Immature natural killer cell (primary cell): ENCODE measurements around the gene HBEGF. TPM values are rescaled to one million over a fixed set of nuclear protein-coding genes. Genes with fewer than 3 reads are reported as not detected.
"Not testable (repeated sequence)": the region's sequence is repeated elsewhere in the genome, so short reads cannot be mapped to it uniquely, and the experiment has no call there.

Source experiments
- DNase-seq, 3 donors: peaks; one replicate each; pipeline ENCODE4 v3.0.0; 2022; ENCODE audit warnings: mixed read lengths in 1 of 3
- H3K27ac Mint-ChIP-seq, 6 donors: one replicate each; pipeline ENCODE4 v1.8.0; 2020; ENCODE audit warnings: mixed read lengths in 6 of 6, mild to moderate bottlenecking in 5 of 6, inconsistent platforms in 4 of 6, moderate library complexity in 3 of 6
- H3K27me3 Mint-ChIP-seq, 3 donors: one replicate each; pipeline ENCODE4 v1.8.0; 2020 to 2021; ENCODE audit warnings: low read depth in 3 of 3, mild to moderate bottlenecking in 3 of 3, mixed read lengths in 3 of 3, moderate library complexity in 3 of 3, inconsistent platforms in 1 of 3
- H3K36me3 Mint-ChIP-seq, 3 donors: one replicate each; pipeline ENCODE4 v1.8.0; 2020; ENCODE audit warnings: mixed read lengths in 3 of 3, inconsistent platforms in 2 of 3, mild to moderate bottlenecking in 2 of 3
- H3K4me1 Mint-ChIP-seq, 2 donors: one replicate each; pipeline ENCODE4 v1.8.0; 2020; ENCODE audit warnings: inconsistent platforms in 2 of 2, mild to moderate bottlenecking in 2 of 2, mixed read lengths in 2 of 2, moderate library complexity in 1 of 2
- H3K4me3 Mint-ChIP-seq, 5 donors: one replicate each; pipeline ENCODE4 v1.8.0; 2020; ENCODE audit warnings: mild to moderate bottlenecking in 5 of 5, mixed read lengths in 5 of 5, inconsistent platforms in 3 of 5, moderate library complexity in 3 of 5
- H3K9me3 Mint-ChIP-seq, 6 donors: one replicate each; pipeline ENCODE4 v1.8.0; 2020; ENCODE audit warnings: mild to moderate bottlenecking in 6 of 6, mixed read lengths in 6 of 6, inconsistent platforms in 4 of 6, moderate library complexity in 3 of 6
- polyA plus RNA-seq, 3 donors: library from polyadenylated mRNA; unstranded; fragments of 300-500 nt; fragmentation: Illumina TruSeq; gene quantifications; one replicate each; pipeline ENCODE4 v1.2.3, GENCODE V29; 2021

HBEGF gene
- polyA plus RNA-seq, 3 donors from 2014 or later: 0.80 to 2.2 TPM; not detected in 1

GRCh38 chr5:140356853-140357725 is 10.7 kb upstream of the HBEGF start:
- no peaks in the 10 kb centered on the region for H3K9me3 Mint-ChIP-seq
- H3K4me1 Mint-ChIP-seq: peaks cover 8 to 9% of the 10 kb centered on the region in 2 donors
- peak overlapping the region in 3 of 6 donors; percentile 24 to 74 (median 57) for H3K27ac Mint-ChIP-seq

GRCh38 chr5:140355546-140355945 is 9.1 kb upstream of the HBEGF start:
- H3K27me3 Mint-ChIP-seq: peaks cover 5 to 14% (median 5%) of the 10 kb centered on the region in 3 donors
- no peaks in the 10 kb centered on the region for H3K36me3 Mint-ChIP-seq
- H3K9me3 Mint-ChIP-seq: no peaks in the 10 kb centered on the region
- H3K4me1 Mint-ChIP-seq: peaks cover 8 to 9% of the 10 kb centered on the region in 2 donors
- no peak for DNase-seq
- H3K4me3 Mint-ChIP-seq: no peak overlapping the region
- H3K27ac Mint-ChIP-seq: no peak overlapping the region

More at GRCh38 chr5:140356853-140357725, 10.7 kb upstream of the HBEGF start:
- H3K4me3 Mint-ChIP-seq: peak overlapping the region; percentile 24 to 80 (median 77)
- H3K27me3 Mint-ChIP-seq: peaks cover 2 to 6% (median 5%) of the 10 kb centered on the region in 3 donors
- no peak for DNase-seq
- no peaks in the 10 kb centered on the region for H3K36me3 Mint-ChIP-seq

- H3K27me3 Mint-ChIP-seq: peaks cover 3 to 27% (median 7%) of the 10 kb centered on the region in 3 donors
- H3K36me3 Mint-ChIP-seq: no peaks in the 10 kb centered on the region
- H3K4me3 Mint-ChIP-seq: no peak overlapping the region
- peak; percentile 61 to 69 (median 63) for DNase-seq
- peaks cover 4 to 8% of the 10 kb centered on the region in 2 donors for H3K4me1 Mint-ChIP-seq
- H3K27ac Mint-ChIP-seq: no peak overlapping the region
- no peaks in the 10 kb centered on the region for H3K9me3 Mint-ChIP-seq
Observed at GRCh38 chr5:140351609-140352334, 5.4 kb upstream of the HBEGF start.

- Mint-ChIP-seq H3K9me3 (no peaks in the 10 kb centered on the region), H3K4me3 (no peak overlapping the region), H3K27ac (no peak overlapping the region), H3K4me1 (peaks cover 8 to 16% of the 10 kb centered on the region in 2 donors), H3K36me3 (no peaks in the 10 kb centered on the region), H3K27me3 (peaks cover 3 to 28% (median 7%) of the 10 kb centered on the region in 3 donors)
- DNase-seq: no peak
Observed at GRCh38 chr5:140349244-140349643, 2.8 kb upstream of the HBEGF start.

- no peaks in the 10 kb centered on the region for H3K36me3 Mint-ChIP-seq
- peaks cover 10 to 19% of the 10 kb centered on the region in 2 donors for H3K4me1 Mint-ChIP-seq
- peak overlapping the region in 2 of 5 donors; percentile 50 to 72 for H3K4me3 Mint-ChIP-seq
- H3K27ac Mint-ChIP-seq: no peak overlapping the region
- no peaks in the 10 kb centered on the region for H3K9me3 Mint-ChIP-seq
- DNase-seq: no peak
- H3K27me3 Mint-ChIP-seq: peaks cover 3 to 28% (median 5%) of the 10 kb centered on the region in 3 donors
Observed at GRCh38 chr5:140348104-140348503, 1.7 kb upstream of the HBEGF start.

GRCh38 chr5:140347360-140347759 is 957 bp upstream of the HBEGF start:
- DNase-seq: no peak
- peak overlapping the region; percentile 72 to 82 (median 78) for H3K4me3 Mint-ChIP-seq
- H3K9me3 Mint-ChIP-seq: no peaks in the 10 kb centered on the region
- peaks cover 17 to 27% of the 10 kb centered on the region in 2 donors for H3K4me1 Mint-ChIP-seq
- H3K36me3 Mint-ChIP-seq: no peaks in the 10 kb centered on the region
- peaks cover 3 to 28% (median 5%) of the 10 kb centered on the region in 3 donors for H3K27me3 Mint-ChIP-seq
- no peak overlapping the region for H3K27ac Mint-ChIP-seq

GRCh38 chr5:140345919-140346347 is 470 bp downstream of the HBEGF start:
- no peak for DNase-seq
- Mint-ChIP-seq H3K4me3 (peak overlapping the region; percentile 71 to 83 (median 76)), H3K36me3 (no peaks in the 10 kb centered on the region), H3K4me1 (peaks cover 24 to 33% of the 10 kb centered on the region in 2 donors), H3K9me3 (no peaks in the 10 kb centered on the region), H3K27me3 (peaks cover 1 to 24% (median 5%) of the 10 kb centered on the region in 3 donors), H3K27ac (no peak overlapping the region)

- Mint-ChIP-seq H3K27ac (peak overlapping the region in 1 of 6 donors; percentile 12), H3K27me3 (peaks cover 5 to 18% (median 5%) of the 10 kb centered on the region in 3 donors), H3K4me1 (peaks cover 26 to 39% of the 10 kb centered on the region in 2 donors), H3K36me3 (no peaks in the 10 kb centered on the region), H3K9me3 (no peaks in the 10 kb centered on the region), H3K4me3 (peak overlapping the region in 3 of 5 donors; percentile 1 to 83 (median 77))
- DNase-seq: no peak
Observed at GRCh38 chr5:140344683-140345423, 1.6 kb downstream of the HBEGF start.

GRCh38 chr5:140343849-140344248 is 2.6 kb downstream of the HBEGF start:
- Mint-ChIP-seq H3K27me3 (peaks cover 4 to 13% (median 5%) of the 10 kb centered on the region in 3 donors), H3K4me3 (peak overlapping the region in 1 of 5 donors; percentile 48), H3K4me1 (peaks cover 29 to 42% of the 10 kb centered on the region in 2 donors), H3K27ac (peak overlapping the region in 1 of 6 donors; percentile 17)
- not testable (repeated sequence) for H3K9me3 Mint-ChIP-seq, H3K36me3 Mint-ChIP-seq, DNase-seq

GRCh38 chr5:140342896-140343295 is 3.5 kb downstream of the HBEGF start:
- Mint-ChIP-seq H3K36me3 (no peaks in the 10 kb centered on the region), H3K4me3 (peak overlapping the region in 1 of 5 donors; percentile 36), H3K9me3 (no peaks in the 10 kb centered on the region), H3K27ac (peak overlapping the region in 2 of 6 donors; percentile 12 to 37), H3K27me3 (peaks cover 3 to 6% (median 5%) of the 10 kb centered on the region in 3 donors), H3K4me1 (peaks cover 29 to 44% of the 10 kb centered on the region in 2 donors)
- no peak for DNase-seq

- H3K4me1 Mint-ChIP-seq: peaks cover 29 to 41% of the 10 kb centered on the region in 2 donors
Observed at GRCh38 chr5:140342287-140342686, 4.1 kb downstream of the HBEGF start.

GRCh38 chr5:140341591-140341990 is 4.8 kb downstream of the HBEGF start:
- DNase-seq: no peak
- Mint-ChIP-seq H3K9me3 (no peaks in the 10 kb centered on the region), H3K4me3 (no peak overlapping the region), H3K36me3 (no peaks in the 10 kb centered on the region), H3K4me1 (peaks cover 24 to 34% of the 10 kb centered on the region in 2 donors), H3K27me3 (peaks cover 0 to 5% (median 3%) of the 10 kb centered on the region in 3 donors), H3K27ac (peak overlapping the region in 2 of 6 donors; percentile 4 to 10)

More at GRCh38 chr5:140342287-140342686, 4.1 kb downstream of the HBEGF start:
- Mint-ChIP-seq H3K4me3 (peak overlapping the region in 3 of 5 donors; percentile 18 to 36 (median 19)), H3K9me3 (no peaks in the 10 kb centered on the region), H3K27me3 (peaks cover 3 to 5% (median 4%) of the 10 kb centered on the region in 3 donors), H3K36me3 (no peaks in the 10 kb centered on the region), H3K27ac (peak overlapping the region in 3 of 6 donors; percentile 8 to 25 (median 10))
- no peak for DNase-seq

- Mint-ChIP-seq H3K9me3 (no peaks in the 10 kb centered on the region), H3K4me1 (peaks cover 24 to 32% of the 10 kb centered on the region in 2 donors), H3K27me3 (peaks cover 0 to 5% (median 3%) of the 10 kb centered on the region in 3 donors), H3K36me3 (no peaks in the 10 kb centered on the region), H3K27ac (no peak overlapping the region), H3K4me3 (no peak overlapping the region)
- DNase-seq: no peak
Observed at GRCh38 chr5:140340605-140341121, 5.7 kb downstream of the HBEGF start.
